Immature natural killer cell (primary cell): ENCODE measurements around the gene HRH1. TPM values are rescaled to one million over a fixed set of nuclear protein-coding genes. Genes with fewer than 3 reads are reported as not detected.

ENCODE experiments used
- DNase-seq, 3 donors: peaks; one replicate each; pipeline ENCODE4 v3.0.0; 2022; ENCODE audit warnings: mixed read lengths in 1 of 3
- H3K27ac Mint-ChIP-seq, 6 donors: one replicate each; pipeline ENCODE4 v1.8.0; 2020; ENCODE audit warnings: mixed read lengths in 6 of 6, mild to moderate bottlenecking in 5 of 6, inconsistent platforms in 4 of 6, moderate library complexity in 3 of 6
- H3K27me3 Mint-ChIP-seq, 3 donors: one replicate each; pipeline ENCODE4 v1.8.0; 2020 to 2021; ENCODE audit warnings: low read depth in 3 of 3, mild to moderate bottlenecking in 3 of 3, mixed read lengths in 3 of 3, moderate library complexity in 3 of 3, inconsistent platforms in 1 of 3
- H3K36me3 Mint-ChIP-seq, 3 donors: one replicate each; pipeline ENCODE4 v1.8.0; 2020; ENCODE audit warnings: mixed read lengths in 3 of 3, inconsistent platforms in 2 of 3, mild to moderate bottlenecking in 2 of 3
- H3K4me1 Mint-ChIP-seq, 2 donors: one replicate each; pipeline ENCODE4 v1.8.0; 2020; ENCODE audit warnings: inconsistent platforms in 2 of 2, mild to moderate bottlenecking in 2 of 2, mixed read lengths in 2 of 2, moderate library complexity in 1 of 2
- H3K4me3 Mint-ChIP-seq, 5 donors: one replicate each; pipeline ENCODE4 v1.8.0; 2020; ENCODE audit warnings: mild to moderate bottlenecking in 5 of 5, mixed read lengths in 5 of 5, inconsistent platforms in 3 of 5, moderate library complexity in 3 of 5
- H3K9me3 Mint-ChIP-seq, 6 donors: one replicate each; pipeline ENCODE4 v1.8.0; 2020; ENCODE audit warnings: mild to moderate bottlenecking in 6 of 6, mixed read lengths in 6 of 6, inconsistent platforms in 4 of 6, moderate library complexity in 3 of 6
- polyA plus RNA-seq, 3 donors: library from polyadenylated mRNA; unstranded; fragments of 300-500 nt; fragmentation: Illumina TruSeq; gene quantifications; one replicate each; pipeline ENCODE4 v1.2.3, GENCODE V29; 2021

Gene HRH1
- polyA plus RNA-seq, 3 donors from 2014 or later = 0.97 TPM; not detected in 2

GRCh38 chr3:11307830-11308432 lies 153.6 kb downstream of the HRH1 start:
- peak overlapping the region in 1 of 5 donors; percentile 29 for H3K4me3 Mint-ChIP-seq
- H3K27ac Mint-ChIP-seq = peak overlapping the region in 4 of 6 donors; percentile 83 to 87 (median 86)
- no peak for DNase-seq
- peaks cover 29 to 34% of the 10 kb centered on the region in 2 donors for H3K4me1 Mint-ChIP-seq
- H3K36me3 Mint-ChIP-seq = peaks cover 23 to 44% (median 37%) of the 10 kb centered on the region in 3 donors
- H3K9me3 Mint-ChIP-seq = no peaks in the 10 kb centered on the region
- peaks cover 0 to 6% (median 0%) of the 10 kb centered on the region in 3 donors for H3K27me3 Mint-ChIP-seq

- DNase-seq = no peak
- peaks cover 24 to 31% of the 10 kb centered on the region in 2 donors for H3K4me1 Mint-ChIP-seq
- H3K4me3 Mint-ChIP-seq = no peak overlapping the region
- no peaks in the 10 kb centered on the region for H3K9me3 Mint-ChIP-seq
- H3K27ac Mint-ChIP-seq = no peak overlapping the region
- peaks cover 0 to 8% (median 0%) of the 10 kb centered on the region in 3 donors for H3K27me3 Mint-ChIP-seq
- peaks cover 29 to 57% (median 45%) of the 10 kb centered on the region in 3 donors for H3K36me3 Mint-ChIP-seq
These were observed 156.0 kb downstream of the HRH1 start for GRCh38 chr3:11310258-11310657.

GRCh38 chr3:11312166-11312565 lies 157.9 kb downstream of the HRH1 start:
- peaks cover 37 to 66% (median 47%) of the 10 kb centered on the region in 3 donors for H3K36me3 Mint-ChIP-seq
- no peak for DNase-seq
- H3K9me3 Mint-ChIP-seq = no peaks in the 10 kb centered on the region
- peak overlapping the region in 2 of 6 donors; percentile 22 for H3K27ac Mint-ChIP-seq
- H3K4me3 Mint-ChIP-seq = no peak overlapping the region
- peaks cover 6 to 12% of the 10 kb centered on the region in 2 donors for H3K4me1 Mint-ChIP-seq
- peaks cover 0 to 6% (median 0%) of the 10 kb centered on the region in 3 donors for H3K27me3 Mint-ChIP-seq

Other genes starting within 250 kb of the HRH1 start
- gene SLC6A1, start 161.7 kb upstream of the HRH1 start, polyA plus RNA-seq = not detected
- 10 to 100 TPM; 12.9 to 22.1 (median 14.0) TPM for gene ATG7, start 117.9 kb downstream of the HRH1 start, polyA plus RNA-seq